Kidney epithelial cell (primary cell): ENCODE results near the gene SLC22A24. TPM values are rescaled to one million over a fixed set of nuclear protein-coding genes. Genes with fewer than 3 reads are reported as not detected.

Experiments used
- DNase-seq: peaks from one replicate; pipeline ENCODE4 v3.0.0-alpha.2; 2010; ENCODE audit warnings: low read depth
- H3K27me3 ChIP-seq: 2 replicates; pipeline ENCODE4 v1.6.0; 2011; ENCODE audit warnings: low read length; ENCODE audit not compliant: control insufficient read depth, insufficient read depth
- H3K36me3 ChIP-seq: 2 replicates; pipeline ENCODE4 v1.5.1; 2011; ENCODE audit warnings: low read length; ENCODE audit not compliant: control insufficient read depth, insufficient read depth
- H3K4me3 ChIP-seq: 2 replicates; pipeline ENCODE4 v1.5.1; 2011; ENCODE audit warnings: low read depth, mild to moderate bottlenecking, control low read depth, low read length
- CTCF ChIP-seq: IDR thresholded peaks from 2 replicates; pipeline ENCODE4 v1.5.1; 2011; ENCODE audit warnings: mild to moderate bottlenecking, moderate library complexity, low read length, control low read depth, inconsistent platforms; ENCODE audit not compliant: insufficient read depth, poor library complexity, severe bottlenecking
- total RNA-seq: library from RNA; depleted of rRNA; stranded (reverse); fragments of >200 nt; gene quantifications from 2 replicates; pipeline ENCODE4 v1.2.3, GENCODE V29; 2015

SLC22A24 gene
- total RNA-seq, 1 donor from 2014 or later, result not detected

DNA sequence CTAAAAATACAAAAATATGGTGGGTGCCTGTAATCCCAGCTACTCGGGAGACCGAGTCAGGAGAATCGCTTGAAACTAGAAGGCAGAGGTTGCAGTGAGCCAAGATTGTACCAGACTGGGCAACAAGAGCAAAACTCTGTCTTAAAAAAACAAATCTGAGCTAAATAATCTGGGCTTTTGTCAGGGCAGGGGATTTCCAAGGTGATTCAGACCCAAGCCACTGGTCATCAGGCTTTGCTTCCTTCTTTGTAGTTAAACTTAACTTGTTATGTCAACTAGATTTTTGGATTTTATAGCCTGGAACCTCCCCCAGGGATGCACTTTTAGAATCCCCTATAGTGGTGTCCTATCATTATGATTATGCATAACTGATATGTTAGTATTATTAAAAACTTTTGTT lies 101.4 kb downstream of the SLC22A24 start:
- H3K36me3 ChIP-seq, result no peaks in the 10 kb centered on the region
- H3K27me3 ChIP-seq, result no peaks in the 10 kb centered on the region
- TF ChIP-seq CTCF, result no peak
- no peak overlapping the region for H3K4me3 ChIP-seq
- no peak for DNase-seq

GRCh38 chr11:63032457-63032856 lies 111.6 kb downstream of the SLC22A24 start:
- H3K27me3 ChIP-seq, result no peaks in the 10 kb centered on the region
- no peak overlapping the region for H3K4me3 ChIP-seq
- no peaks in the 10 kb centered on the region for H3K36me3 ChIP-seq
- no peak for TF ChIP-seq CTCF
- DNase-seq, result no peak

Other genes with a start within 250 kb of the SLC22A24 start
- gene CHRM1, start 222.9 kb downstream of the SLC22A24 start, total RNA-seq, result not detected in 2 replicates
- gene SLC22A6, start 159.3 kb downstream of the SLC22A24 start, total RNA-seq, result not detected in 2 replicates
- not detected in 2 replicates for gene SLC22A8, start 128.4 kb downstream of the SLC22A24 start, total RNA-seq
- gene SLC22A25, start 99.4 kb upstream of the SLC22A24 start, total RNA-seq, result not detected in 2 replicates
- not detected in 2 replicates for gene SLC22A9, start 225.6 kb upstream of the SLC22A24 start, total RNA-seq